DND-41 (cell line): ENCODE data around the gene FBL.

Source experiments
- CTCF ChIP-seq: IDR thresholded peaks from 2 replicates; pipeline ENCODE4 v1.5.1; 2012; ENCODE audit warnings: borderline replicate concordance, low read length, moderate library complexity, mild to moderate bottlenecking; ENCODE audit not compliant: poor library complexity, severe bottlenecking; ENCODE audit errors: extremely low read depth
- EZH2 ChIP-seq: IDR thresholded peaks from 3 replicates; pipeline ENCODE4 v1.6.1; 2012; ENCODE audit warnings: borderline replicate concordance, low read depth, mild to moderate bottlenecking, moderate library complexity, low read length, inconsistent platforms; ENCODE audit not compliant: severe bottlenecking

GRCh38 chr19:39850892-39851291, 4.7 kb upstream of the FBL start:
- TF ChIP-seq CTCF = no peak
- no peak for TF ChIP-seq EZH2
